Panc1 (cell line): Measurements from ENCODE around the gene PINK1.

Experiments used
- POLR2AphosphoS5 ChIP-seq: IDR thresholded peaks from 2 replicates; pipeline ENCODE4 v1.6.1; 2012; ENCODE audit warnings: mild to moderate bottlenecking, low read depth, low read length, moderate library complexity
- TCF7L2 ChIP-seq: IDR thresholded peaks from 2 replicates; pipeline ENCODE4 v1.6.1; 2011; ENCODE audit warnings: mild to moderate bottlenecking, low read depth, low read length, inconsistent platforms
- TF ChIP-seq, protein P1 (sequence below): fragments of 450-650 bp; IDR thresholded peaks from 2 replicates; pipeline ENCODE4 v1.5.1; 2017; ENCODE audit warnings: mild to moderate bottlenecking
- TF ChIP-seq, protein P2 (sequence below), 2 experiments: IDR thresholded peaks; 2 replicates each; pipeline ENCODE4 v1.6.1; 2011 to 2012; ENCODE audit warnings: low read depth in 2 of 2, control low read depth in 1 of 2, low read length in 1 of 2, mild to moderate bottlenecking in 1 of 2, moderate library complexity in 1 of 2; ENCODE audit not compliant: insufficient read depth in 1 of 2

GRCh38 chr1:20644416-20644815, 11.2 kb downstream of the PINK1 start:
- TF ChIP-seq, protein P1, sequence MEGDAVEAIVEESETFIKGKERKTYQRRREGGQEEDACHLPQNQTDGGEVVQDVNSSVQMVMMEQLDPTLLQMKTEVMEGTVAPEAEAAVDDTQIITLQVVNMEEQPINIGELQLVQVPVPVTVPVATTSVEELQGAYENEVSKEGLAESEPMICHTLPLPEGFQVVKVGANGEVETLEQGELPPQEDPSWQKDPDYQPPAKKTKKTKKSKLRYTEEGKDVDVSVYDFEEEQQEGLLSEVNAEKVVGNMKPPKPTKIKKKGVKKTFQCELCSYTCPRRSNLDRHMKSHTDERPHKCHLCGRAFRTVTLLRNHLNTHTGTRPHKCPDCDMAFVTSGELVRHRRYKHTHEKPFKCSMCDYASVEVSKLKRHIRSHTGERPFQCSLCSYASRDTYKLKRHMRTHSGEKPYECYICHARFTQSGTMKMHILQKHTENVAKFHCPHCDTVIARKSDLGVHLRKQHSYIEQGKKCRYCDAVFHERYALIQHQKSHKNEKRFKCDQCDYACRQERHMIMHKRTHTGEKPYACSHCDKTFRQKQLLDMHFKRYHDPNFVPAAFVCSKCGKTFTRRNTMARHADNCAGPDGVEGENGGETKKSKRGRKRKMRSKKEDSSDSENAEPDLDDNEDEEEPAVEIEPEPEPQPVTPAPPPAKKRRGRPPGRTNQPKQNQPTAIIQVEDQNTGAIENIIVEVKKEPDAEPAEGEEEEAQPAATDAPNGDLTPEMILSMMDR, result no peak
- TF ChIP-seq TCF7L2, result no peak
- no peak for TF ChIP-seq POLR2AphosphoS5
- TF ChIP-seq, protein P2, sequence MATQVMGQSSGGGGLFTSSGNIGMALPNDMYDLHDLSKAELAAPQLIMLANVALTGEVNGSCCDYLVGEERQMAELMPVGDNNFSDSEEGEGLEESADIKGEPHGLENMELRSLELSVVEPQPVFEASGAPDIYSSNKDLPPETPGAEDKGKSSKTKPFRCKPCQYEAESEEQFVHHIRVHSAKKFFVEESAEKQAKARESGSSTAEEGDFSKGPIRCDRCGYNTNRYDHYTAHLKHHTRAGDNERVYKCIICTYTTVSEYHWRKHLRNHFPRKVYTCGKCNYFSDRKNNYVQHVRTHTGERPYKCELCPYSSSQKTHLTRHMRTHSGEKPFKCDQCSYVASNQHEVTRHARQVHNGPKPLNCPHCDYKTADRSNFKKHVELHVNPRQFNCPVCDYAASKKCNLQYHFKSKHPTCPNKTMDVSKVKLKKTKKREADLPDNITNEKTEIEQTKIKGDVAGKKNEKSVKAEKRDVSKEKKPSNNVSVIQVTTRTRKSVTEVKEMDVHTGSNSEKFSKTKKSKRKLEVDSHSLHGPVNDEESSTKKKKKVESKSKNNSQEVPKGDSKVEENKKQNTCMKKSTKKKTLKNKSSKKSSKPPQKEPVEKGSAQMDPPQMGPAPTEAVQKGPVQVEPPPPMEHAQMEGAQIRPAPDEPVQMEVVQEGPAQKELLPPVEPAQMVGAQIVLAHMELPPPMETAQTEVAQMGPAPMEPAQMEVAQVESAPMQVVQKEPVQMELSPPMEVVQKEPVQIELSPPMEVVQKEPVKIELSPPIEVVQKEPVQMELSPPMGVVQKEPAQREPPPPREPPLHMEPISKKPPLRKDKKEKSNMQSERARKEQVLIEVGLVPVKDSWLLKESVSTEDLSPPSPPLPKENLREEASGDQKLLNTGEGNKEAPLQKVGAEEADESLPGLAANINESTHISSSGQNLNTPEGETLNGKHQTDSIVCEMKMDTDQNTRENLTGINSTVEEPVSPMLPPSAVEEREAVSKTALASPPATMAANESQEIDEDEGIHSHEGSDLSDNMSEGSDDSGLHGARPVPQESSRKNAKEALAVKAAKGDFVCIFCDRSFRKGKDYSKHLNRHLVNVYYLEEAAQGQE (IDR thresholded peaks at IDR 0.05; ENCODE audit: insufficient read depth in 1 of 2, low read depth in 2 of 2, low read length in 1 of 2), result no peak
